ENCODE results near the gene CNTN1.

- TF ChIP-seq TAF1 (IDR thresholded peaks at IDR 0.05; ENCODE audit: low read depth, low read length) (no peak), POLR2A (IDR thresholded peaks at IDR 0.05; ENCODE audit: control extremely low read depth in 1 of 2, low read depth in 2 of 2, low read length in 2 of 2) (no peak), EZH2 (IDR thresholded peaks at IDR 0.05; ENCODE audit: low read depth, low read length, severe bottlenecking) (no peak), CTCF (IDR thresholded peaks at IDR 0.05; ENCODE audit: control extremely low read depth in 1 of 3, insufficient read depth in 1 of 3, low read depth in 1 of 3, low read length in 3 of 3) (no peak), TEAD4 (IDR thresholded peaks at IDR 0.05; ENCODE audit: low read depth, low read length) (no peak), CEBPB (IDR thresholded peaks at IDR 0.05; ENCODE audit: low read depth, low read length) (no peak), RBBP5 (IDR thresholded peaks at IDR 0.05; ENCODE audit: borderline replicate concordance, low read depth, low read length) (no peak)
Measured at GRCh38 chr12:41067941-41068645, 375.9 kb downstream of the CNTN1 start.

All from H1 (cell line).